Lung (tissue), 12 donors: ENCODE data around the gene TRAF3. TPM values are rescaled to one million over a fixed set of nuclear protein-coding genes. Genes with fewer than 3 reads are reported as not detected.

Experiments
- ATAC-seq: fragments of 200-7000 bp; cut with Tn5 transposase; one replicate; pipeline ENCODE4 v1.9.1; 2020; ENCODE audit warnings: moderate number of reproducible peaks; ENCODE audit not compliant: insufficient read depth, low FRiP score
- DNase-seq, 3 donors: peaks; one replicate each; pipeline ENCODE4 v3.0.0-alpha.2; 2013 to 2017
- H3K27ac ChIP-seq, 2 donors: one replicate each; pipeline ENCODE4 v1.5.1; 2013; ENCODE audit warnings: mild to moderate bottlenecking in 2 of 2, moderate library complexity in 2 of 2, control low read depth in 1 of 2, inconsistent platforms in 1 of 2, low read depth in 1 of 2, low read length in 1 of 2
- H3K27me3 ChIP-seq, 3 donors: one replicate each; pipeline ENCODE4 v1.5.1; 2013; ENCODE audit warnings: low read length in 2 of 3; ENCODE audit not compliant: control insufficient read depth in 3 of 3, insufficient read depth in 3 of 3
- H3K36me3 ChIP-seq, 4 donors: one replicate each; pipeline ENCODE4 v1.5.1; 2013; ENCODE audit warnings: low read length in 4 of 4, mild to moderate bottlenecking in 1 of 4, moderate library complexity in 1 of 4; ENCODE audit not compliant: control insufficient read depth in 4 of 4, insufficient read depth in 4 of 4
- H3K4me1 ChIP-seq, 5 donors: one replicate each; pipeline ENCODE4 v1.5.1; 2013; ENCODE audit warnings: low read length in 5 of 5, mild to moderate bottlenecking in 2 of 5, moderate library complexity in 1 of 5; ENCODE audit not compliant: control insufficient read depth in 5 of 5, insufficient read depth in 5 of 5
- H3K4me3 ChIP-seq: one replicate; pipeline ENCODE4 v1.5.1; 2013; ENCODE audit warnings: mild to moderate bottlenecking, control low read depth, moderate library complexity
- H3K9ac ChIP-seq, 2 donors: one replicate each; pipeline ENCODE4 v1.5.1; 2013; ENCODE audit warnings: low read length in 2 of 2, control low read depth in 1 of 2; ENCODE audit not compliant: insufficient read depth in 1 of 2
- H3K9me3 ChIP-seq, 4 donors: one replicate each; pipeline ENCODE4 v1.5.1; 2013; ENCODE audit warnings: low read length in 3 of 4, mild to moderate bottlenecking in 1 of 4, moderate library complexity in 1 of 4; ENCODE audit not compliant: control insufficient read depth in 4 of 4, insufficient read depth in 3 of 4
- CTCF ChIP-seq: IDR thresholded peaks from 2 replicates; pipeline ENCODE4 v1.5.1; 2012; ENCODE audit warnings: mild to moderate bottlenecking; ENCODE audit errors: control extremely low read depth, extremely low read depth
- WGBS, 2 donors: extraction: QIAGEN DNeasy Blood & Tissue Kit; methylation state at CpG; one replicate each; pipeline ENCODE4 v1.1.7; 2013; 5-methylcytosine and 5-hydroxymethylcytosine counted together
- polyA plus RNA-seq, 2 donors: library from polyadenylated mRNA; stranded (reverse); fragments of 200-250 nt; gene quantifications; one replicate each; pipeline ENCODE4 v1.2.1, GENCODE V29; 2013
- total RNA-seq, 2 donors: library from RNA; depleted of rRNA in 1 of 2; stranded (reverse); fragments of >200 nt in 1 of 2; gene quantifications; one replicate each; pipeline ENCODE4 v1.2.1, GENCODE V29; 2014 to 2021
- donor health status: control.
- donor health status: control.
- donor health status: Bipolar disorder and iron deficiency.
- donor health status: healthy.
- donor health status: DM: yes; HTN: yes; CAD: no.

The TRAF3 gene
- total and polyA plus RNA-seq, 4 donors, result 5.7 to 25.5 (median 18.7) TPM

GRCh38 chr14:102942069-102942468 lies 164.8 kb downstream of the TRAF3 start:
- Histone ChIP-seq H3K27me3 (no peaks in the 10 kb centered on the region), H3K4me1 (peaks cover 0 to 12% (median 0%) of the 10 kb centered on the region in 5 donors), H3K9ac (no peak overlapping the region), H3K4me3 (no peak overlapping the region), H3K36me3 (peaks cover 10 to 73% (median 41%) of the 10 kb centered on the region in 4 donors), H3K9me3 (no peaks in the 10 kb centered on the region), H3K27ac (no peak overlapping the region)
- TF ChIP-seq CTCF, result no peak
- WGBS, 2 donors, result 93 to 95% methylated on average over 13 of the region's 13 CpGs
- ATAC-seq (no peak), DNase-seq (no peak)

DNA sequence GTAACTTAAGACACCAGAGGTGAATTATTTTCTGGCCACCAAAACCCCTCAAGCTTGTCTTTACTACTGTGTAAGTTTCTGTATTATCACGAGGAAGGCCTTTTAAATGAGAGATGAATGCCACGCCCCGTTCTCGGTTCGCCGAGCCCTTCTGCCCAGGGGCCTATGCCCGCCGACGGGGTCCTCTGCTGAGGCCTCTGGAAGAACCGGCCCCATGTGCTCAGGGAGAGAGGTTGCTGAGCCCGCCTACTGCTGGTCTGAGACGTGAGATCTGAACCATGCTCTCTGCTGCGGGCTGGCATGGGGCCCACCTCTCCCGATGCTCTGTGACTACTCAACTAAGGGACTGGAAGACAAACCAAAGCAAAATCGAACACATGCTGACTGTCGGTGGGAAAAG lies 166.2 kb downstream of the TRAF3 start:
- Histone ChIP-seq H3K4me1 (peaks cover 0 to 12% (median 0%) of the 10 kb centered on the region in 5 donors), H3K9ac (no peak overlapping the region), H3K4me3 (no peak overlapping the region), H3K36me3 (peaks cover 12 to 68% (median 43%) of the 10 kb centered on the region in 4 donors), H3K9me3 (no peaks in the 10 kb centered on the region), H3K27ac (no peak overlapping the region), H3K27me3 (no peaks in the 10 kb centered on the region)
- no peak for TF ChIP-seq CTCF
- DNase-seq (no peak), ATAC-seq (no peak)
- WGBS, 2 donors, result 92 to 94% methylated on average over 16 of the region's 16 CpGs

- peaks cover 11 to 72% (median 46%) of the 10 kb centered on the region in 4 donors for H3K36me3 ChIP-seq
- no peak for DNase-seq
- no peak overlapping the region for H3K9ac ChIP-seq
- peaks cover 0 to 12% (median 0%) of the 10 kb centered on the region in 5 donors for H3K4me1 ChIP-seq
- ATAC-seq, result no peak
- H3K9me3 ChIP-seq, result no peaks in the 10 kb centered on the region
- no peaks in the 10 kb centered on the region for H3K27me3 ChIP-seq
- H3K4me3 ChIP-seq, result no peak overlapping the region
- no peak overlapping the region for H3K27ac ChIP-seq
- WGBS, 2 donors, result 94 to 96% methylated on average over 15 of the region's 15 CpGs
- TF ChIP-seq CTCF, result no peak
Observed at GRCh38 chr14:102943979-102944378, 166.7 kb downstream of the TRAF3 start.
